ENCODE measurements around the gene IGHMBP2. TPM values are rescaled to one million over a fixed set of nuclear protein-coding genes. Genes with fewer than 3 reads are reported as not detected.

The IGHMBP2 gene
- total and polyA plus RNA-seq, 2 of the 8 experiments (the other 6 are each of a cell fraction or from before 2014, with no cell fraction given) = 8.4 to 17.6 TPM

- TF ChIP-seq CHD7 (IDR thresholded peaks at IDR 0.05; ENCODE audit: insufficient replicate concordance, low read length) (no peak), SAP30 (IDR thresholded peaks at IDR 0.05; ENCODE audit: insufficient read depth, insufficient replicate concordance, low read length) (peak; percentile 66), TEAD4 (IDR thresholded peaks at IDR 0.05; ENCODE audit: low read depth, low read length) (no peak), BACH1 (IDR thresholded peaks at IDR 0.05; ENCODE audit: low read length) (no peak), JUND (IDR thresholded peaks at IDR 0.05; ENCODE audit: low read length) (0 out of 2 replicates have a peak, but pooled peaks have one; percentile 45), CHD1 (IDR thresholded peaks at IDR 0.05; ENCODE audit: low read depth, low read length) (no peak), SP4 (IDR thresholded peaks at IDR 0.05; ENCODE audit: low read length) (0 out of 2 replicates have a peak, but pooled peaks have one; percentile 47), RNF2 (IDR thresholded peaks at IDR 0.05; ENCODE audit: borderline replicate concordance, low read depth, low read length, missing control alignments, poor library complexity, severe bottlenecking) (no peak), POU5F1 (IDR thresholded peaks at IDR 0.05; ENCODE audit: low read depth, low read length) (0 out of 2 replicates have a peak, but pooled peaks have one; percentile 12)
These were observed at the start of gene IGHMBP2, which contains the start of gene MRPL21 (continued) for GRCh38 chr11:68903288-68904247.

Measured in H1 (cell line).